ENCODE measurements around the gene MND1.
"Not testable (repeated sequence)": the region's sequence is repeated elsewhere in the genome, so short reads cannot be mapped to it uniquely, and the experiment has no call there.

Gene MND1

DNA sequence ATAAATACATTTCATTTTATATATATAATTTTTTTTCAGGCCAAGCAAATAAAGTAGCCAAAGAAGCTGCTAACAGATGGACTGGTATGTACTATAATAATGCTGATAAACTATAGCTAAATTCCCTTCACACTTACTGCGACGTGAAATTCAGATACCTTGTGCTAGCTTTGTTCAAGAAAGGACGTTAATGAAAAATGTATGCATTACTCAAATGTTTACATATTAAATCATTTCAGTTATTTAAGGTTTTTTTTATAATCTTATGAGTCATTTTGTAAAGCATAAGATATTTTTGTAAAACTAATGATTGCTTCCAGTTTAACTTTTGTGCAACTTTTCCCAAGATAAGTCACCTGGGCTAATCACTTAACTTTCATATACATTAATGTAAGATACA, 64.4 kb downstream of the MND1 start:
- FAIRE-seq, result no peak

DNA sequence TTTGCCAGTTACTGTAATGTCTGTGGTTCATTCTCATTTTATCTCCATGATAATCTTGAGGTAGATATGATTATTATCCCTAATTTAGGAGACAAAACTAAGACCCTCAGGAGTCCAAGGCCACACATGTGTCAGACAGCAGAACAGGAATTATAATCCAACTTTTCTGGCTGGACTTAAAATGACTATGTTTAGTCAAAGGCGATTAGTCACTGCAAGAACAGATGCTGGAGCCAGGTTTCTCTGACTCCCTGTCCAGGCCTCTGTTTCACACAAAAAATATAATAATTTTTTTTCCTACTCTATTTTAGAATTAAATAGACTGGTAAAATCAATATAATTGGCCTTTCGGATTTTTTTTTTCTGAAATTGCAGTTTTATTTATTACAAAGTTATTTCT, 64.9 kb downstream of the MND1 start:
- no peak for FAIRE-seq

DNA sequence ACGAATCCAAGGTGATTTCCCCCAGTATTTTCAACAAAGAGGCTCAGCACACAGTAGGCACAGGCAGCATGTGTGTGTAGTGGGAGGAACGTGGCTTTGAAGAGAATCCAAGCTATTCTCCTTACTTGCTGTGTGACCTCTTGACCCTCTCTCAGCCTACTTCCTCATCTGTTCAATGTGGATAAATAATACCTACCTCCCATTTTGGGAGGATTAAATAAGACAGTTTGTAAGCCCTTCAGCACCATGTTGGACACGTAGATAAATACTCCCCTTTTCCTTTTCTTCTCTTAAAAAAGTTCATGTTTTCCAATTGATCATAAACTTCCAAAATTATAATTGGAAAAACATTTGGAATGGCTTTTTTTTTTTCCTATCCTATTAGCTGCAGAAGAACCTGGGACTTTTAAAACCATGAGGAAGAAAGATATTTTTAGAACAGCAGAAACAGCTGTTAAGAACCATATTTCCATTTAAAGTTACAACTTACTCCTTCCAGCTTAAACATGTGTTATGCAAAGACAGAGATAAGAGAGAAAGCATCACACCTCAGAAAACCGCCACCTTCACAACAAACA, 65.5 kb downstream of the MND1 start:
- FAIRE-seq, result no peak

DNA sequence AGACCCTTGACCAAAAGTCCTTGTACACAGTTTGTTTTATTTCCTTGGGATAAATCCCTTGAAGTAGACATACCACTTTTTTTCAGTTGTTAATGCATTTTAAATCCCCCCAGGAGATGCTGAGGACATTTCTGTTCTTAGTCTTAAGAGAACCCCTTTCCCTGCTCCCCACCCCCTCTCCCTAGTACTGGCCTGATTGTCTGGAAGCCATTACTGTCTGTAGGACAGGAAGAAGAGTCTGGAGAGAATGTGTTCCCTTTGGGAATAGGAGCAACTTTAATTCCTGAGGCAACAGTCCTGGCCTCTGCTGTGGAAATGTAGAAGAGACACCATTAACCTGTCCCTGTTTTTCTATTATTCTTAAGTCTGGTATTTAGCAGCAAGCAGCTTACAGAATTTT, 69.4 kb downstream of the MND1 start:
- FAIRE-seq, result no peak

DNA sequence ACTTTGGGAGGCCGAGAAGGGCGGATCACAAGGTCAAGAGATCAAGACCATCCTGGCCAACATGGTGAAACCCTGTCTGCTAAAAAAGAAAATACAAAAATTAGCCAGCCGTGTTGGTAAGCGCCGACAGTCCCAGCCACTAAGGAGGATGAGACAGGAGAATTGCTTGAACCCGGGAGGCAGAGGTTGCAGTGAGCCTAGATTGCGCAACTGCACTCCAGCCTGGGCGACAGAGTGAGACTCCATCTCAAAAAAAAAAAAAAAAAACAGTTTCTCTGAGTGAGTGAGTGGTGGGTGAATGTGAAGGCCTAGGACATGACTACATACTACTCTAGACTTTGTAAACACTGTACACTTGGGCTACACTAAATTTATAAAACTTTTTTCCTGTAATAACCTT, 72.0 kb downstream of the MND1 start:
- FAIRE-seq, result not testable (repeated sequence)

DNA sequence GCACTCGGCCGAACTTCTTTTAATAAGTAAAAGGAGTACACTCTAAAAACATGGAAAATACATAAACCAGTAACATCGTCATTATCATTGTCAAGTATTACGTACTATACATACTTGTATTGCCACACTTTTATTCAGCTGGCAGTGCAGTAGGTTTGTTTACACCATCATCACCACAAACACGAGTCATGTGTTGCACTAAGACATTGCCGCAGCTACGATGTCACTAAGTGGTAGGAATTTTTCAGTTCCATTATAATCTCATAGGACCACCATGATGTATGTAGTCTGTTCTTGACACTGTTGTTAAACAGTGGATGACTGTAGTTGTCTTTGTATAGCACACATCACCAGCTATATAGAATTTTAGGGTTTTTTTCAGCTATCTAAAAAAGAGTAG, 73.6 kb downstream of the MND1 start:
- FAIRE-seq, result no peak

DNA sequence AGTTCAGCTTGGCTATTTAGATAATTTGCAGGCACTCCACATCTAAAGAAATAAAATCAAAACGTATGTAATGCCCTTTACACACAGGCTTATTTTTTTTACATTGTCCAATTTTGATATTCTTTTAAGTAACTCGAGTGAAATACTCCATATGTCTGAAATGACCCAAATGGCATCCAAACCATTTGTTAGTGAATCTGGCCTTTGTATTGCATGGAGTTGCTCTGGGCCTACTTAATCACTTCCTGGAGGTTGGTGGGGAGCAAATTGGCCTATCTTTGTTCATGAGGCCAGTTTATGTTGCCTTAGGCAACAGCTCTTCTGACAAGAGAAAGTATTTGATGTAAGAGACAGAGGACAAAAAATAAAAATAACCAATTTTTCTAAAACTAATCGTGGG, 74.1 kb downstream of the MND1 start:
- FAIRE-seq, result no peak

DNA sequence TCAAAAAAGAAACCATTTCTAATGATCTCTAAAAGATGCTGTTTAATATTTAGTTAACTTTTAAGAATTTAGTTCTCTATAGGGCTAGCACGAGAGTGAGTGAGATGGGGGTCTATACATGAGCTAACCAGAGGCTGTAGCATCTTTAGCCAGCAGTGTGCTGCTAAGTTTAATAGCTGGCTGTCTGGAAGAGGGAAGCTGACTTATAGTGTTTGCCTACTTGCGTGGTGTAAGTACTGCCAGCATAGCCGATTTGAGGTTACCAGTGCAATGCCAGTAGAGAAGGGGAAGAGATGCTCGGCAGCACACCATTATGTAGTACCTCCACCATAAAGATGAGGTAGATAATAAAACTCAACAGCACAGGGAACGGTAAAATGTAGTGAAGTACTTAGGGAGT, 74.5 kb downstream of the MND1 start:
- no peak for FAIRE-seq

DNA sequence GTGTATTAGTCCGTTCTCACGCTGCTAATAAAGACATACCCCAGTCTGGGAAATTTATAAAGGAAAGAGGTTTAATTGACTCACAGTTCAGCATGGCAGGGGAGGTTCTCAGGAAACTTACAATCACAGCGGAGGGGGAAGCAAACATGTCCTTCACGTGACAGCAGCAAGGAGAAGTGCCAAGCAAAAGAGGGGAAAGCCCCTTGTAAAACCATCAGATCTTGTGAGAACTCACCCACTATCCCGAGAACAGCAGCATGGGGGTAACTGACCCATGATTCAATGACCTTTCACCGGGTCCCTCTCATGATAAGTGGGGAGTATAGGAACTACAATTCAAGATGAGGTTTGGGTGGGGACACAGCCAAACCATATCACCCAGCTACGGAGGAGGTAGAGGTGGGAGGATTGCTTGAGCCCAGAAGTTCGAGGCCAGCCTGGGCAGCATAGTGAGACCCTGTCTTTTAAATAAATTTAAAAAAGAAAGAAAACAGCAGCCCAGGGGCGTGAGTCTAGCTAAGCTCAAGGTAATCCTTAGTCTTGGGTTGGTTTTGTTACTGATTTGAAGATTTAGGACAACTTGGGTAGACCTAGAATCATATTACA, 75.3 kb downstream of the MND1 start:
- no peak for FAIRE-seq

DNA sequence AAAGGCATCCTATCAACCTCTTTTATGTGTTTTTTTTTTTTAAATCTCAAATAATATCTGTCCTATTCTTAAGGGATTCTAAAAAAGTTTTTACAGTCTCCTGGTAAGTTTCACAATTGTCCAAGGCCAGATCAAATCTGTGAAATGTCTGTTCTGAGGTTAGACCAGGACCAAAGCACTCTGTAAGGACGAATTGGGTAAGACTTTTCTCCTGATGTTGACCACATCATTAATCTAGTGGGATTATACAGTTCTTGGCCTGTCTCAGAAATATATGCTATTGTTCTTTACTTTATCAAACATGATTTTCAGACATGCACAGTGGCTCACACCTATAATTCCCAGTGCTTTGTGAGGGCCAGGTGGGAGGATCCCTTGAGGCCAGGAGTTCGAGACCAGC, 75.9 kb downstream of the MND1 start:
- FAIRE-seq, result no peak

DNA sequence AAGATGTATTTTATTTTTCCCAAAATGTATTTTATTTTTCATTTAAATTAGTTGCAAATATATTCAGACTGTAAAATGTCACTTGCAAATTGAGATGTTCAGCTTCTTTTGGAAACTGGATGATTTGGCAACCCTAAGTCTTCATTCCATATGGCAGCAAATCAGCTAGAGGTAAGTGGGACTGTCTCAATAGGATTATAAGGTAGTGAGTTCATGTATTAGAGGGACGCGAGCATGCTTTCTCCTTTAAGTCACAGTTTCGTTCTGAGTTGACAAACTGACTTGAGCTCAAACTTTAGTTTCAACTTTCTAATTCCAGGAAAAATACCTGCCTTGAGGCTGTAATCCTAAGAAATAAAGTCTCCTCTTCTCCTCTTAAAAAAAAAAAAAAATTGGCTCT, 77.5 kb downstream of the MND1 start:
- FAIRE-seq, result no peak

DNA sequence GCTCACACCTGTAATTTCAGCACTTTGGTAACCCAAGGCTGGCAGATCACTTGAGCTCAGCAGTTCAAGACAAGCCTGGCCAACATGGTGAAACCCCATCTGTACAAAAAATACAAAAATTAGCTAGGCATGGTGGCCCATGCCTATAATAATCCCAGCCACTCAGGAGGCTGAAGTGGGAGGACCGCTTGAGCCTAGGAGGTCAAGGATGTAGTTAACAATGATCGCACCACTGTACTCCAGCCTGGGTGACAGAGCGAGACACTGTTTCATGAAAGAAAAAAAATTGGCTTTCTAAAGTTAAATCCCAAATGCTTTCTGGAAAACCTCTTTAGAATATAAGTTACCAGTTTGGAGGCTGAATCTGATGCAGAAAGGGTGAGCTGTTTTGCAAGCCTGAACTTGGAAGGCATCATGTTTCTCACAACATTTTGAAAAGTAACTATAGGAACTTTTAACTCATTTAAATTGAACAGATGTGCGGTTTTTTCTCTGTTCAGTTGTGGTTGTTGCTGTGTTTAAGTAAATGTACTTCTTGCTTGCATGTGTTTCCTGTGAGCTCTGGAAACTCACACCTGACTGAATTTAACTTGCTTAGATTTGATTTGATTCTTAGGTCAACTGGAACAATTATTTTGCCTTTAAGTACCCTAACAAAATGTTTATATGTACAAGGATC, 81.9 kb downstream of the MND1 start:
- no peak for FAIRE-seq

DNA sequence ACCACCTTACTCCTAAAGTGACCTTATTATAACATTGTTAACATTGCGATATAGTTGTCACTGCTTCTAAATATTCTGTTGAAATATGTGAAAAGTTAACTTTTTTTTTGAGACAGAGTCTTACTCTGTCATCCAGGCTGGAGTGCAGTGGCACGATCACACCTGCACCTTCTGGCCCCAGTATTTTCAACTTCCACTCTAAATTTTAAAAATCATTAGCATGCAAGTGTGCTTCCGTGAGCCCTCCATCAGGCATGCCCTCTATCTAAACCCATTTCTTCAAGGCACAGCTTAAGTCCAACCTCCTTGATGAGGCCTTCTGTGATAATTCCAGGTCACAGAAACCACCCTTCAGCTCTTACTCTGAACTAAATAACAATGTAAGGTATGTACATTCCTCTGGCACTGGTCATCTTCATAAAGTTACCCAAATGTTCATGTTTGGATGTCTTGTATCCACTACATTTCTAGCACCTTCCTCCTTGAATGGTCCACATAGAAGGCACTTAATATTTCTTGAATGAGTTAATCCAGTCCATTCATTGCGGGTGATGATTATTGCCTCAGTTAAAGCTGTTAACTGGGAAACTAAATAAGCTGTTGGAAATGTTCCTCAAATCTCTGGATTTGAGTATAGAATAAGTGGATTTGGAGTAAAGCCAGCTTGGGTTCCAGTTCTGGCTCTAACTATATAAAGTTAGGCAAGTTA, 83.0 kb downstream of the MND1 start:
- FAIRE-seq, result no peak

DNA sequence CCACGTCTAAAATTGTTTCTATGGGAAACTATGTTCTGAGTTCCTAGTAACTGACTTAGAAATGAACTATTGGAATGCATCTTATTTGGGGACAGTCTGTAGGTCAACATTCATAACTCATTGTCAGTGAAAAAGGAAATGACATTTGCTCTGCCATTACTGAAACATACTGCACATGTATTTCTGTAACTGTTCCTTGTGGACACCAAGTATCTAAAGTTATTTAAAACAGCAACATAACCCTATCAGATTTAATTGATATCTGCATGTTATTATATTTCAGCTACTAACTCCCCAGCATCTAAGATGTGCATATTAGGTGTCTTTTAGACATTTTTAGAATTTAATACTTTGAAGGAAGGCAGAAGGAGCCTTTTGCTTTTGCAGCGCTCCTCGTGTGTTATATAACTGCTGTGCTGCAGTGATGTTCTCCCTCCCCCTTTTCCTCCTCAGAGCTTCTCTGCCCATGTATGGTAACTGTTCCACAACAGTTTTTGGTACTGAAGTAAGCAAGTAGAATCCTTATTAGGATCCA, 84.5 kb downstream of the MND1 start:
- FAIRE-seq, result no peak

DNA sequence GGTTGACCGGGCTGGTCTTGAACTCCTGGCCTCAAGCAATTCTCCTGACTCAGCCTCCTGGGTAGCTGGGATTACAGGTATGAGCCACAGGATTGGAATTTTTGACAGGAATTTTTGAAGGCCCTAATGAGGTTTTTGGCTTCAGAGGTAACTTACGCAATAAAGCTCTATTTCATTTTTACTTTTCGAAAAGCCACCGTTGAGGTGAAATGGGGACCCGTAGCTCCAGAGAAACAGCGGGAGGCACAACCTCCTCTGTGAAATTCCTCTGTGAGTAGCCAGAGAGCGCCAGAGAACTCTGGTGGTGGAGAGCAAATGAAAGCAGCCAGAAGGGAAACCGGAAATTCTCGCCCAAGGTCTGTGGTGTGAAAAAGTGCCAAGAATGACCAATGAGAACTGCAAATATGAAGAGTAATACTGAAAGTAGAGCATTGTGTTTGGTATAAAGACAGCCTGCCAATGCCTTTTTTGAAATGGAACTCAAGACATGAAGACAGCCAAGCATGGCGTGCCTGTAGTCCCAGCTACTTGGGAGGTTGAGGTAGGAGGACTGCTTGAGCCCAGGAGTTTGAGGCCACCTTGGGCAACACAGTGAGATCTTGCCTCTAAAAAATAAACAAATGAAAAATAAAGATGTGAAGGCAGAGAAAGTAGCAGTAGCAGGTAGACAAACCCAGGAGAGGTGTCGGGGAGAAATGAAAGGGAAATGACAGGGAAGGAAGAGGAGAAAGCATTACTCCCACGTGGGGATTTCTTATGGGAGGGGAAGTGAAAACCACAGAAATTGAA, 88.7 kb downstream of the MND1 start:
- FAIRE-seq, result no peak

DNA sequence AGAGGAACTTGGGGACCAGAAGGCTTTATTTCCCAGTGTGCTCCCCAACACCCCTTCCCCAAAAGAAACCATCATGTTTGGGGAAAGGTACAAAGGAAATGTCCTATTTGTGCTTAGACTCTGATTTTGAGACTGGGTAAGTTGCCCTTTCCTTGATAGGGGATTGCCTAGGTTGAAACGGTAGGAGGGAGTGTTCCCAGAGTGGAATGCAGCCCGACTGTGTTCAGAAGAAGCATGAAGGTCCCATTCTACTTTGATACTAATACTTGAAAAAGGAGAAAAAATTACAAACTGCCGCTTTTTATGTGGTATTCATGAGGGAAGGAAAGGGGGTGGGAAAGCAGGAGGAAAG, 89.2 kb downstream of the MND1 start:
- FAIRE-seq, result no peak

DNA sequence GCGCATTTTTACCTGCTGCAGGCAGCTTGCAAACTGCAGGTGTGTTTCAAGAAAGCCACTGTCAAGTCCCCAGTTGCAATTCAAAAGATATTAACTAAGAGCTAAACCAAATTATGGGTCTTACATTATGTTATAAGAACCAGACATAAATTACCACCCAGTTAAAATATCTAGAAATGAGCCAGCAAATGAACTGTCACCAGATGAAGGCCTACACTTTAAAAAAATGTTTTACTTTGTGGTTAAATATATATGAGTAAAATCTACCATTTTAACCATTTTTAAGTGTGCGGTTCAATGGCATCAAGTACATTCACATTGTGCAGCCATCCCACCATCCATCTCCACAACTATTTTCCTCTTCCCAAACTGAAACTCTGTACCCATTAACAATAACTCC, 89.7 kb downstream of the MND1 start:
- FAIRE-seq, result no peak

DNA sequence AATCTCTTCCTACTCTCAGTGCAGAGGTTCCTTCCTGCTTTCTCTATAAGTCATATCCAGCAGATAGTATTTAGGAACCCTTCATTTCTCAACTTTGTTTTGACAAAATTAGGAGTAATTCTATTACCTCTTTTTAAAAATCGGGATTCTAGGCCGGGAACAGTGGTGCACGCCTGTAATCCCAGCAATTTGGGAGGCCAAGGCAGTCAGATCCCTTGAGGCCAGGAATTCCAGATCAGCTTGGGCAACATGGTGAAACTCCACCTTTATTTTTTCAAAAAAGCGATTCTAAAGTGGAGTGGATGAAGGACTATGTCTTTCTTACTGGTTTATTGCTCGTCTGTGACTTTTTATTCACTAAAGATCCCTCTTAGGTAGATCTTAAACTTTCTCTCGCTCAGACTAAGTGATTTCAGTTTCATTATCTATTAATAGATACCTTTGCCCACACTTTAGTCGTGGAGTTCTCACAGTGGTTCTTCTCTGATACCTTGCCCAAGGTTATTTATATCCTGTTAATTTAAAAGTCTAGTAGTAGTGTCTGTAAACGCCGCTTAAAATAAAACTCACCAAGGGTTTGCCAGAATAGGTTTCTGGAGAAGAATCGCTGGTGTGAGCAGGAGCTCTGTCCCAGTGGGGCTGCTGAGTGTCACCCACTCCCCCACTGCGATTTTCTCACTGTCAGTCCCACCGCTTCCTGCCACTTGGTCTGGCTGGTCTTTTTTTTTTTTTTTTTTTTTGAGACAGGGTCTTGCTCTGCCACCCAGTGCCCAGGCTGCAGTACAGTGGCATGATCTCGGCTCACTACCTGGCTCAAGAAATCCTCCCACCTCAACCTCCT, 94.6 kb downstream of the MND1 start:
- no peak for FAIRE-seq

DNA sequence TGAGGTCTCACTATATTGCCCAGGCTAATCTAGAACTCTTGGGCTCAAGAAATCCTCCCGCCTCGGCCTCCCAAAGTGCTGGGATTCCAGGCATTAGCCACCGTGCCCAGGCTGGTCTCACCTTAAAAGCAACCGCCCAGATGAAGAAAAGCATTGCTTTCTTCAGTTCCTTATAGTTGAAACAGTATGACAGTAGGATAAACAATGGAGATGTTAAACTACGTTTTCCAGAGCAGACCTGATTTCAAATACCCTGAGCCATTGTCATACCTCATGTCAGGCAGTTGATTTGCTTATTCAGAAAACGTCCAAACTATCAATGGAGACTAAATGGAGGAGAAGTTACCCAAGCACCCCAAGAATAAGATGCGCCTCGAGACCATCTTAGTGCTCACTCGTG, 95.3 kb downstream of the MND1 start:
- FAIRE-seq, result no peak

DNA sequence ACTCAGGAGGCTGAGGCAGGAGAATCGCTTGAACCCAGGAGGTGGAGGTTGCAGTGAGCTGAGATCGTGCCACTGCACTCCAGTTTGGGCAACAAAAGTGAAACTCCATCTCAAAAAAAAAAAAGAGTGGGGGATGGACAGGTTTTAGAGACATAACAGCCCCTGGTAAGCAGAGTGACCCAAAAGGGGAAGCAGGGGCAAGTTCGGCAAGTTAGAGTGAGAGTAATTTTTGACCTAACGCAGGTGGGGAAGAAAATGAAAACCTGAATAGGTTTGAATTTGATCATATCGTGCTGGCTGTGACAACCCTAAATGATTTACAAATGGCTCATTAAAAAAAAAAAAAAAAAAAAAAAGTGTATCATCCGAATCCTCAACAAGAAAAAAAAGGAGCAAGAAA, 96.0 kb downstream of the MND1 start:
- no peak for FAIRE-seq

DNA sequence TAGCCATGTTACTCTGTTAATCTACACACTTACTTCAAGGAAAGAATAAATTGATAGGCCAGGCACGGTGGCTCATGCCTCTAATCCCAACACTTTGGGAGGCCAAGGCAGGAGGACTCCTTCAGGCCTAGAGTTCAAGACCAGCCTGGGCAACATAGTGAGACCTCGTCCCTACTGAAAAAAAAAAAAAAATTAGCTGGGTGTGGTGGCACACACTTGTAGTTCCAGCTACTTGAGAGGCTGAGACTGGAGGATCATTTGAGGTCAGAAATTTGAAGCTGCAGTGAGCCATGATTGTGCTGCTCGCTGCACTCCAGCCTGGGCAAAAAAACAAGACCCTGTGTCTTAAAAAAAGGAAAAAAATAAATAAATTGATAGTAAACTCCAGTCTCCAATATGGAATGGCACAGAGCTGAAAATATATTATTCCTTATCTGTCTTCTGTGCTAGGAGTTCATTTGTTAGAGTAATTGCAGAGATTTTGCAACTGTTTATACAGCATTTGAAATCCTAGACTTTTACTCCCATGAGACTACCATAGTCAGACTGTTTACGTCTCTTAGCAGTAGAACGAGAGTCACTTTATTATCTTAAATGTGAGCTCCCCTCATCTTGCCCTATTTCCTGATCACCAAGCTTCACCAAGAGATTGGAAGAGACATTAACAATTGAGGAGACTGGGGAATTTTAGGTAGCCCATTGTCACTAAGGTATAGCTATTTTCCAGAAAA, 102.9 kb downstream of the MND1 start:
- no peak for FAIRE-seq

All from TTC549 (cell line).